PC-9 (cell line): ENCODE results near the gene FOXO3. TPM values are rescaled to one million over a fixed set of nuclear protein-coding genes. Genes with fewer than 3 reads are reported as not detected.

Source experiments
- BruUV-seq: library from RNA; stranded (reverse); fragments of 400-500 nt; replicated peaks from 2 replicates; lab custom pipeline; 2021; lab: Mats Ljungman, UMichigan
- CTCF ChIA-PET: fragments of 300-600 bp; sonication (Branson Sonifier 250); formaldehyde crosslinking; loops from one replicate; lab custom pipeline; 2022; ENCODE audit warnings: antibody characterized with exemption; lab: Charles Lee
- POLR2A ChIA-PET: fragments of 300-600 bp; sonication (Branson Sonifier 250); formaldehyde crosslinking; loops from one replicate; lab custom pipeline; 2022; ENCODE audit warnings: antibody characterized with exemption; ENCODE audit not compliant: unreplicated experiment; lab: Charles Lee
- DNase-seq, 2 experiments: peaks; one replicate each; pipeline versions ENCODE4 v3.0.0 to v3.0.0-alpha.2; 2015 to 2022; ENCODE audit warnings: mixed read lengths in 1 of 2
- H2AFZ ChIP-seq: fragments of 200-600 bp; sonication (generic); 2 replicates; pipeline ENCODE4 v1.8.1; 2017; ENCODE audit warnings: antibody characterized with exemption
- H3F3A ChIP-seq: fragments of 200-600 bp; sonication (generic); 2 replicates; pipeline ENCODE4 v1.8.1; 2017; ENCODE audit warnings: antibody characterized with exemption, mild to moderate bottlenecking, low read depth; ENCODE audit not compliant: insufficient read depth
- H3K27ac ChIP-seq: fragments of 200-600 bp; sonication (generic); 2 replicates; pipeline ENCODE4 v1.6.1; 2016; ENCODE audit warnings: mixed run types
- H3K27me3 ChIP-seq: fragments of 200-600 bp; sonication (generic); 2 replicates; pipeline ENCODE4 v1.6.1; 2016; ENCODE audit warnings: low read depth, mixed run types; ENCODE audit not compliant: insufficient read depth
- H3K36me3 ChIP-seq: fragments of 200-600 bp; sonication (generic); 2 replicates; pipeline ENCODE4 v1.6.1; 2016; ENCODE audit warnings: low read depth, mixed run types
- H3K4me1 ChIP-seq: fragments of 200-600 bp; sonication (generic); replicated peaks from 2 replicates; pipeline ENCODE4 v1.6.1; 2016; ENCODE audit warnings: mixed run types; ENCODE audit not compliant: insufficient read depth
- H3K4me2 ChIP-seq: fragments of 200-600 bp; sonication (generic); 2 replicates; pipeline ENCODE4 v1.6.1; 2017; ENCODE audit warnings: mixed run types
- H3K4me3 ChIP-seq: fragments of 200-600 bp; sonication (generic); 2 replicates; pipeline ENCODE4 v1.6.1; 2016; ENCODE audit warnings: mixed run types
- H3K79me2 ChIP-seq: fragments of 200-600 bp; sonication (generic); 2 replicates; pipeline ENCODE4 v1.6.1; 2017; ENCODE audit warnings: low read depth, mixed run types
- H3K9me2 ChIP-seq: fragments of 200-600 bp; sonication (generic); 2 replicates; pipeline ENCODE4 v1.8.1; 2017; ENCODE audit warnings: mild to moderate bottlenecking; ENCODE audit not compliant: insufficient read depth
- H3K9me3 ChIP-seq: fragments of 200-600 bp; sonication (generic); 2 replicates; pipeline ENCODE4 v1.8.1; 2016; ENCODE audit warnings: low read depth; ENCODE audit not compliant: insufficient read depth
- H4K20me1 ChIP-seq: fragments of 200-600 bp; sonication (generic); 2 replicates; pipeline ENCODE4 v1.8.1; 2017; ENCODE audit not compliant: insufficient read depth
- EZH2 ChIP-seq: fragments of 200-600 bp; sonication (generic); IDR thresholded peaks from 2 replicates; pipeline ENCODE4 v1.8.0; 2017; ENCODE audit warnings: antibody characterized with exemption, low read depth
- intact Hi-C: fragments of 100-400 bp; cut with micrococcal nuclease; formaldehyde crosslinking; loops from one replicate; pipeline ENCODE4 v1.10.0; 2022; ENCODE audit not compliant: unreplicated experiment
- total RNA-seq: library from RNA; stranded (reverse); gene quantifications from 2 replicates; pipeline ENCODE4 v1.2.3, GENCODE V29; 2021
- TF ChIP-seq, protein P1 (sequence below): fragments of 200-600 bp; sonication (generic); conservative IDR thresholded peaks from 2 replicates; pipeline ENCODE4 v1.6.1; 2017; ENCODE audit warnings: mixed run types, antibody characterized with exemption, mild to moderate bottlenecking, moderate library complexity

Gene FOXO3
- total RNA-seq, 1 experiment from 2014 or later = 59.4 TPM

DNA sequence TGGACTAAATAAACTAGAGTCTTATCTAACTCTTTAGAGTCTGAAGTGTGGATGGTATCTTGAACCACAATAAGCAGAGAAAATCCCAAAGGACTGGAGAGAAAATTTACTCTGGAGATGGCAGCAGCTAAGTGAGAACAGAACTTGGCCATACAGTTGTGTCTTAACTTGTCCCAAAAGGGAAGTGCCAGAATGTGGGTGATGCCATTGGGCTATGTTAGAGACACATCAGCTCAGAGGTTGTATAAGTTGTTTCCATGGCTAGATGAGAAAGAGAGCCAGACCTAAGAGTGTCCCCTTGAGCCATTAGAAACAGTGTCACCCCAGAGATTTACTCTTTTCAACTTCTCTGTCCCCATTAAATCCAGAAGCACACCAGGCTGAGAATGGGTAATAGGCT is 36.2 kb downstream of the FOXO3 start:
- Histone ChIP-seq H3K9me3 (no peaks in the 10 kb centered on the region), H4K20me1 (peaks cover 99% of the 10 kb centered on the region), H3F3A (peaks cover 28% of the 10 kb centered on the region; the same call in 1 of the 2 replicates), H3K27ac (no peak overlapping the region), H3K4me3 (no peak overlapping the region), H3K36me3 (no peaks in the 10 kb centered on the region; the same call in 1 of the 2 replicates), H3K27me3 (no peaks in the 10 kb centered on the region), H3K4me1 (peaks cover 33% of the 10 kb centered on the region), H3K4me2 (no peak overlapping the region), H3K9me2 (no peaks in the 10 kb centered on the region), H3K79me2 (peaks cover 100% of the 10 kb centered on the region), H2AFZ (no peak overlapping the region)
- TF ChIP-seq, protein P1, sequence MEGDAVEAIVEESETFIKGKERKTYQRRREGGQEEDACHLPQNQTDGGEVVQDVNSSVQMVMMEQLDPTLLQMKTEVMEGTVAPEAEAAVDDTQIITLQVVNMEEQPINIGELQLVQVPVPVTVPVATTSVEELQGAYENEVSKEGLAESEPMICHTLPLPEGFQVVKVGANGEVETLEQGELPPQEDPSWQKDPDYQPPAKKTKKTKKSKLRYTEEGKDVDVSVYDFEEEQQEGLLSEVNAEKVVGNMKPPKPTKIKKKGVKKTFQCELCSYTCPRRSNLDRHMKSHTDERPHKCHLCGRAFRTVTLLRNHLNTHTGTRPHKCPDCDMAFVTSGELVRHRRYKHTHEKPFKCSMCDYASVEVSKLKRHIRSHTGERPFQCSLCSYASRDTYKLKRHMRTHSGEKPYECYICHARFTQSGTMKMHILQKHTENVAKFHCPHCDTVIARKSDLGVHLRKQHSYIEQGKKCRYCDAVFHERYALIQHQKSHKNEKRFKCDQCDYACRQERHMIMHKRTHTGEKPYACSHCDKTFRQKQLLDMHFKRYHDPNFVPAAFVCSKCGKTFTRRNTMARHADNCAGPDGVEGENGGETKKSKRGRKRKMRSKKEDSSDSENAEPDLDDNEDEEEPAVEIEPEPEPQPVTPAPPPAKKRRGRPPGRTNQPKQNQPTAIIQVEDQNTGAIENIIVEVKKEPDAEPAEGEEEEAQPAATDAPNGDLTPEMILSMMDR = no peak
- TF ChIP-seq EZH2 = no peak
- no peak for DNase-seq
- ChIA-PET POLR2A (interaction anchor here (0.6 kb wide), 1 partner anchor 11 kb away, joined by 4 read pairs; no protein-coding TSS in a partner anchor), CTCF (no interaction called here)
- intact Hi-C loops = no loop called here
- BruUV-seq = no TSS peak

DNA sequence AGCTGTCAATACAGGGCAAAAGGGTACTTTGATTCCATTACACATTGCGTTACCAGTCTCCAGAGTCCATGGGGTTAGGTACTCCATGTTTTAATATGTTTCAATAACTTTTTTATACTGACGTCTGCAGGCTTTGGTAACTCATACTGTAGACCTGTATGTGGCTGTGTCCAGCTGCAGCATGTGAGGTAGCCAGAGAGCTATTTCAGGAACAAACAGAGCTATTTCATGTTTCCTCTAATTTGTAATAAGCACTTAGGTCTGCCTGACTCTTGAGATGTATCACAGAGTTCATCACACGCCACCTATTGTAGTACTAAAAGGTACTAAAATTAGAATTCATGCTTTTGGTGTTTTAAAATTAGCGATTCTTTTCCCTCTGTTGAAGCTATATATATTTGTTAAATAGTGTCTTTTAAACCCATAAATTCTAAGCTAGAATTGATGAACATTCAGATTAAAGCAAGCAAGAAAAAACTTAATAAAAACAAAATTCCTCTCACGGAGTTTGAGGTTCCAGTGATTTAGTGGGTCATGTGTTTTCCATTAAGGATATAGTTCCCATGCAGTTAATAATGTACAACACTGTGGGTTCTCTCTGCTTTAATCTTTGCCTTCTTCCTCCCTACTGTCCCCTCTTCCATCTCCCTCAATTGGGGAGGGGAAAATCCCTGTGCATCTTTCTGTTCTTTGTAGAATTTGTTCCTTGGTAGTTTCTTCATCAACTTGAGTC is 37.0 kb downstream of the FOXO3 start:
- POLR2A ChIA-PET = interaction anchor here (0.6 kb wide), 1 partner anchor 12 kb away, joined by 4 read pairs; no protein-coding TSS in a partner anchor
- H3K4me1 ChIP-seq = peaks cover 26% of the 10 kb centered on the region; the same call in 1 of the 2 replicates
- no peak overlapping the region for H3K4me3 ChIP-seq
- no peak overlapping the region for H2AFZ ChIP-seq
- H3K79me2 ChIP-seq = peaks cover 100% of the 10 kb centered on the region
- BruUV-seq = no TSS peak
- TF ChIP-seq, protein P1 = no peak
- TF ChIP-seq EZH2 = no peak
- no peaks in the 10 kb centered on the region; the same call in 1 of the 2 replicates for H3K36me3 ChIP-seq
- DNase-seq = no peak
- H3K27ac ChIP-seq = no peak overlapping the region
- peaks cover 22% of the 10 kb centered on the region; the same call in 1 of the 2 replicates for H3F3A ChIP-seq
- CTCF ChIA-PET = no interaction called here
- intact Hi-C loops = no loop called here
- peaks cover 99% of the 10 kb centered on the region for H4K20me1 ChIP-seq
- H3K27me3 ChIP-seq = no peaks in the 10 kb centered on the region
- H3K9me3 ChIP-seq = no peaks in the 10 kb centered on the region
- no peaks in the 10 kb centered on the region for H3K9me2 ChIP-seq
- H3K4me2 ChIP-seq = no peak overlapping the region

DNA sequence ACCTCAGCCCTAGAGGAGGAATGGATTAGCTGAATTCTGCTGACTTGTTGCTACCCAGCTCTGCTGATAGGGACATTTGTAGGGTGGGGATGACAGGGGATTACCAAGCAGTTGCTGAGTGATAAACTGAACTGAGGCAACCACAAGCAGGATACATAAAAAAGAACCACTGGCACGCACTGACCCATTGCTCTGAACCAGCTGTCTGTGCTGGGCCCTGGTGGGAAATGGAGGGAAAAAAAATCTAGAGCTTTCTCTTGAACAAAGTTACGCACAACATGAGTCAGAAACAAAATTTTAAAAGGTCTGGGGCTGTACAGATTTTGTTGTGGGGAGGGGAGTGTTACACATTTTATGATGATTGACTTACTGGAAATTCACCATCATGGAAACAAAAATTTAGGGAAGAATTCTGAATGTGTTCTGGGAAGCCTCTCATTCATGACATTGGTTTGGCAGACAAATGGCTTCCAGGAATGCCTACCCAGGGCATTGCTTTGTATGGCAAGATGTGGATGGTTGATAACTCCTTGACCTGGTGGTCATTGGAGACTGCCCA is 37.7 kb downstream of the FOXO3 start:
- H3K4me2 ChIP-seq = no peak overlapping the region
- no TSS peak for BruUV-seq
- CTCF ChIA-PET = no interaction called here
- intact Hi-C loops = no loop called here
- H4K20me1 ChIP-seq = peaks cover 99% of the 10 kb centered on the region
- H3K36me3 ChIP-seq = no peaks in the 10 kb centered on the region; the same call in 1 of the 2 replicates
- H3K79me2 ChIP-seq = peaks cover 100% of the 10 kb centered on the region
- peaks cover 26% of the 10 kb centered on the region; the same call in 1 of the 2 replicates for H3K4me1 ChIP-seq
- H3K9me3 ChIP-seq = no peaks in the 10 kb centered on the region
- H3K4me3 ChIP-seq = no peak overlapping the region
- H3K27me3 ChIP-seq = no peaks in the 10 kb centered on the region
- peak overlapping the region; percentile 21; the same call in 1 of the 2 replicates for H3K27ac ChIP-seq
- TF ChIP-seq, protein P1 = no peak
- TF ChIP-seq EZH2 = no peak
- no peaks in the 10 kb centered on the region for H3K9me2 ChIP-seq
- H3F3A ChIP-seq = peaks cover 27% of the 10 kb centered on the region; the same call in 1 of the 2 replicates
- no peak for DNase-seq
- POLR2A ChIA-PET = no interaction called here
- no peak overlapping the region for H2AFZ ChIP-seq
